OCI-LY3 (cell line): ENCODE data around the gene ISYNA1.

Experiments
- CTCF ChIP-seq: fragments of 200-600, 300-600 bp; sonication (generic); IDR thresholded peaks from 2 replicates; pipeline ENCODE4 v1.5.1; 2014; ENCODE audit warnings: antibody characterized with exemption, low read length, low read depth
- EZH2phosphoT487 ChIP-seq: fragments of 200-600 bp; shearing (Covaris generic); IDR thresholded peaks from 2 replicates; pipeline ENCODE4 v1.6.1; 2018; ENCODE audit warnings: antibody characterized with exemption, mixed run types, low read depth

- TF ChIP-seq EZH2phosphoT487: no peak
- TF ChIP-seq CTCF: no peak
Observed at GRCh38 chr19:18426416-18426767, 11.5 kb downstream of the ISYNA1 start.
